Loucy (cell line): ENCODE measurements around the gene CORO2A.

Source experiments
- H2AFZ ChIP-seq: fragments of 200-600 bp; sonication (generic); 2 replicates; pipeline ENCODE4 v1.6.0; 2016; ENCODE audit warnings: antibody characterized with exemption, mild to moderate bottlenecking, low read length, moderate library complexity
- H3F3A ChIP-seq: fragments of 200-600 bp; 2 replicates; pipeline ENCODE4 v1.6.0; 2016; ENCODE audit warnings: antibody characterized with exemption, low read depth, mild to moderate bottlenecking
- H3K27me3 ChIP-seq: fragments of 200-600 bp; sonication (generic); 2 replicates; pipeline ENCODE4 v1.6.1; 2014; ENCODE audit warnings: low read length, mild to moderate bottlenecking; ENCODE audit not compliant: insufficient read depth, poor library complexity, severe bottlenecking
- H3K36me3 ChIP-seq: fragments of 200-600 bp; sonication (generic); 2 replicates; pipeline ENCODE4 v1.6.1; 2016; ENCODE audit warnings: low read length; ENCODE audit not compliant: insufficient read depth
- H3K4me1 ChIP-seq: fragments of 200-600 bp; sonication (generic); 2 replicates; pipeline ENCODE4 v1.5.1; 2014; ENCODE audit warnings: low read length, mild to moderate bottlenecking; ENCODE audit not compliant: insufficient read depth, poor library complexity, severe bottlenecking
- H3K4me2 ChIP-seq: fragments of 200-600 bp; sonication (generic); 2 replicates; pipeline ENCODE4 v1.6.0; 2014; ENCODE audit warnings: antibody characterized with exemption, low read length, low read depth, mild to moderate bottlenecking; ENCODE audit not compliant: poor library complexity, severe bottlenecking
- H3K4me3 ChIP-seq: fragments of 200-600 bp; sonication (generic); 2 replicates; pipeline ENCODE4 v1.5.1; 2014; ENCODE audit warnings: low read length, mild to moderate bottlenecking, mixed read lengths; ENCODE audit not compliant: poor library complexity, severe bottlenecking
- H3K79me2 ChIP-seq: fragments of 200-600 bp; sonication (generic); 2 replicates; pipeline ENCODE4 v1.6.1; 2014; ENCODE audit warnings: low read length; ENCODE audit not compliant: insufficient read depth
- H3K9ac ChIP-seq: fragments of 200-600 bp; sonication (generic); 2 replicates; pipeline ENCODE4 v1.6.0; 2014; ENCODE audit warnings: mild to moderate bottlenecking, low read depth, low read length, moderate library complexity; ENCODE audit not compliant: poor library complexity, severe bottlenecking
- H3K9me2 ChIP-seq: fragments of 200-600 bp; sonication (generic); replicated peaks from 2 replicates; pipeline ENCODE4 v1.6.1; 2016; ENCODE audit warnings: low read depth, low read length, mixed read lengths
- H3K9me3 ChIP-seq: fragments of 200-600 bp; sonication (generic); 2 replicates; pipeline ENCODE4 v1.6.1; 2014; ENCODE audit warnings: mild to moderate bottlenecking, antibody characterized with exemption, low read length, low read depth; ENCODE audit not compliant: insufficient read depth
- H4K20me1 ChIP-seq: fragments of 200-600 bp; sonication (generic); 2 replicates; pipeline ENCODE4 v1.6.0; 2014; ENCODE audit warnings: antibody characterized with exemption, low read length, mild to moderate bottlenecking; ENCODE audit not compliant: insufficient read depth, poor library complexity, severe bottlenecking
- CTCF ChIP-seq: fragments of 200-600 bp; sonication (generic); conservative IDR thresholded peaks from 2 replicates; pipeline ENCODE4 v1.5.1; 2014; ENCODE audit warnings: mild to moderate bottlenecking, antibody characterized with exemption, low read length
- EZH2phosphoT487 ChIP-seq: fragments of 200-600 bp; IDR thresholded peaks from 2 replicates; pipeline ENCODE4 v1.6.1; 2018; ENCODE audit warnings: antibody characterized with exemption, mild to moderate bottlenecking, moderate library complexity, borderline replicate concordance

The CORO2A gene

GRCh38 chr9:98147582-98147981 lies 44.9 kb downstream of the CORO2A start:
- no peak overlapping the region for H3K4me2 ChIP-seq
- H4K20me1 ChIP-seq: no peaks in the 10 kb centered on the region
- H3K27me3 ChIP-seq: no peaks in the 10 kb centered on the region
- no peak overlapping the region for H3K4me3 ChIP-seq
- H3K9me3 ChIP-seq: no peaks in the 10 kb centered on the region
- no peaks in the 10 kb centered on the region for H3F3A ChIP-seq
- no peaks in the 10 kb centered on the region for H3K36me3 ChIP-seq
- TF ChIP-seq CTCF: no peak
- no peak for TF ChIP-seq EZH2phosphoT487
- no peak overlapping the region for H2AFZ ChIP-seq
- H3K79me2 ChIP-seq: no peaks in the 10 kb centered on the region
- H3K4me1 ChIP-seq: no peaks in the 10 kb centered on the region
- H3K9me2 ChIP-seq: no peaks in the 10 kb centered on the region
- no peak overlapping the region for H3K9ac ChIP-seq

DNA sequence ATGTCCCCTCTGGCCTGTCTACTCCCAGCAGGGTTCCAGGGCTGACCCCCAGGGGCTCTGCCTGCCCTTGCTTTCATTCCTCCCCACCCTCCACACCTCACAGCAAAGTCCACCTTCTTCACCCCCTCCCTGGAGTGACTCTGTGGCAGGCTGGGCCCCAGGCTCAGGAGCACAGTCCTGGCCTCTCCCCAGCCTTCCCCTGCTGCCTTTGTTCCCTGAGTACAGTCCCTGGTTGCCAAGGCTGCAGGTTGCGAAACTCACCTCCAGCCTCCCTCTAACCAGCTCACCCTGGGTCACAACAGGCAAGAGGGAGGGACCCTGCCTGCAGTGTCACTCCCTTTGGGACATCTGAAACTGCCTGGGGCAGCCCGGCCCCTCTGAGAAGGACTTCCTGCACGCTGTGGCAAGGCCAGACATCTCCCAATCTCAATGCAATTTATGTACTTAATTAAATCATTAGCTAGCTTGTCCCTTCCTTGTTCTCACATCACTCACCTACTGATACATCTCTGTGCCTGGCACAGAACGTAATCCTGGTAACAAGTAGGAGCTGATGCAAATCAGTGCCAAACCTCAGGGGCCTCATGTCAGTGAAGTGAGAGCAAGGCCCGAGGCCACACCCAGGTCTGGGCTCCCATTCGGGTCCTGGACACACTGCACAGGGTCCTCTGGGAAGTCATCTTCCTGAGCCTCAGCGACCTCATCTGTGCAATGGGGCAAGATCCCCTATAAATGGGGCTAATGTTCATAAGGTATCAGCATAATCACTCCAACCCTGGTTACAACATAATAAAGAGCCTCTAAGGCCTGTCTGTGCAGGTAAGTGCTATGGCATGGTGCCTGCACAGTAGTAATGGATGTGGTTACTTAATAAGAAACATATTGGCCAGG lies 46.1 kb downstream of the CORO2A start:
- no peaks in the 10 kb centered on the region for H3F3A ChIP-seq
- no peaks in the 10 kb centered on the region for H3K36me3 ChIP-seq
- H4K20me1 ChIP-seq: no peaks in the 10 kb centered on the region
- H3K27me3 ChIP-seq: no peaks in the 10 kb centered on the region
- H3K4me1 ChIP-seq: no peaks in the 10 kb centered on the region
- H3K4me3 ChIP-seq: no peak overlapping the region
- H3K79me2 ChIP-seq: no peaks in the 10 kb centered on the region
- no peak overlapping the region for H2AFZ ChIP-seq
- H3K9me2 ChIP-seq: no peaks in the 10 kb centered on the region
- H3K4me2 ChIP-seq: no peak overlapping the region
- H3K9me3 ChIP-seq: no peaks in the 10 kb centered on the region
- TF ChIP-seq EZH2phosphoT487: no peak
- no peak for TF ChIP-seq CTCF
- H3K9ac ChIP-seq: no peak overlapping the region

- no peaks in the 10 kb centered on the region for H3K9me2 ChIP-seq
- no peaks in the 10 kb centered on the region for H3K4me1 ChIP-seq
- no peak overlapping the region for H3K4me2 ChIP-seq
- no peaks in the 10 kb centered on the region for H3K79me2 ChIP-seq
- H2AFZ ChIP-seq: no peak overlapping the region
- no peak for TF ChIP-seq CTCF
- no peak for TF ChIP-seq EZH2phosphoT487
- H4K20me1 ChIP-seq: no peaks in the 10 kb centered on the region
- H3K4me3 ChIP-seq: no peak overlapping the region
- no peaks in the 10 kb centered on the region for H3K9me3 ChIP-seq
- H3K27me3 ChIP-seq: no peaks in the 10 kb centered on the region
- H3K36me3 ChIP-seq: no peaks in the 10 kb centered on the region
- no peaks in the 10 kb centered on the region for H3F3A ChIP-seq
- H3K9ac ChIP-seq: no peak overlapping the region
Measured at GRCh38 chr9:98144631-98145030, 47.8 kb downstream of the CORO2A start.
